ENCODE measurements around the gene EPDR1. TPM values are rescaled to one million over a fixed set of nuclear protein-coding genes. Genes with fewer than 3 reads are reported as not detected.

EPDR1 gene
- total RNA-seq, 1 experiment from 2014 or later = 24.6 TPM

- H3K4me1 ChIP-seq (ENCODE audit: insufficient read depth, low read length, poor library complexity, severe bottlenecking) = no peaks in the 10 kb centered on the region
- BruUV-seq (replicated peaks) = no TSS peak
- H3K9me3 ChIP-seq (ENCODE audit: low read depth, low read length, poor library complexity, severe bottlenecking) = no peaks in the 10 kb centered on the region
- H3K36me3 ChIP-seq (ENCODE audit: insufficient read depth, low read length, poor library complexity, severe bottlenecking) = no peaks in the 10 kb centered on the region
- no peak overlapping the region for H3K27ac ChIP-seq (ENCODE audit: low read depth, low read length, poor library complexity, severe bottlenecking)
- ChIA-PET POLR2A (ENCODE audit: low non-redundant PET) (no interaction called here), CTCF (no interaction called here)
- no peaks in the 10 kb centered on the region for H3K27me3 ChIP-seq (replicated peaks; ENCODE audit: insufficient read depth, low read depth, low read length, poor library complexity)
- H3K4me3 ChIP-seq (ENCODE audit: low read depth, low read length, poor library complexity, severe bottlenecking) = no peak overlapping the region
- TF ChIP-seq CTCF (conservative IDR thresholded peaks at IDR 0.05; ENCODE audit: low read depth, low read length) (no peak), EZH2 (IDR thresholded peaks at IDR 0.05; ENCODE audit: borderline replicate concordance, low read depth, low read length, poor library complexity, severe bottlenecking) (no peak)
- intact Hi-C loops (cut with micrococcal nuclease; ENCODE audit: unreplicated experiment) = no loop called here
- DNase-seq (ENCODE audit: low spot score) = no peak
Measured at GRCh38 chr7:37894671-37895070, 25.8 kb upstream of the EPDR1 start.

- Histone ChIP-seq H3K9me3 (ENCODE audit: low read depth, low read length, poor library complexity, severe bottlenecking) (no peaks in the 10 kb centered on the region), H3K4me1 (ENCODE audit: insufficient read depth, low read length, poor library complexity, severe bottlenecking) (no peaks in the 10 kb centered on the region), H3K27me3 (replicated peaks; ENCODE audit: insufficient read depth, low read depth, low read length, poor library complexity) (no peaks in the 10 kb centered on the region), H3K4me3 (ENCODE audit: low read depth, low read length, poor library complexity, severe bottlenecking) (no peak overlapping the region), H3K27ac (ENCODE audit: low read depth, low read length, poor library complexity, severe bottlenecking) (no peak overlapping the region), H3K36me3 (ENCODE audit: insufficient read depth, low read length, poor library complexity, severe bottlenecking) (no peaks in the 10 kb centered on the region)
- no peak for DNase-seq (ENCODE audit: low spot score)
- no peak for TF ChIP-seq EZH2 (IDR thresholded peaks at IDR 0.05; ENCODE audit: borderline replicate concordance, low read depth, low read length, poor library complexity, severe bottlenecking)
- TF ChIP-seq CTCF (conservative IDR thresholded peaks at IDR 0.05; ENCODE audit: low read depth, low read length) = no peak
- ChIA-PET CTCF (interaction anchor here (0.7 kb wide), 1 partner anchor 436 kb away, joined by 3 read pairs; no protein-coding TSS in a partner anchor), POLR2A (ENCODE audit: low non-redundant PET) (no interaction called here)
- intact Hi-C loops (cut with micrococcal nuclease; ENCODE audit: unreplicated experiment) = loop anchor here (2.0 to 5.0 kb wide), 5 partner anchors 138 to 469 kb away; no protein-coding TSS in a partner anchor
- no TSS peak for BruUV-seq (replicated peaks)
Measured at GRCh38 chr7:37899712-37900247, 20.7 kb upstream of the EPDR1 start.

GRCh38 chr7:37901236-37901827, 19.1 kb upstream of the EPDR1 start:
- H3K36me3 ChIP-seq (ENCODE audit: insufficient read depth, low read length, poor library complexity, severe bottlenecking) = no peaks in the 10 kb centered on the region
- H3K27me3 ChIP-seq (replicated peaks; ENCODE audit: insufficient read depth, low read depth, low read length, poor library complexity) = peaks cover 2% of the 10 kb centered on the region
- POLR2A ChIA-PET (ENCODE audit: low non-redundant PET) = interaction anchor here (0.7 kb wide), 1 partner anchor 314 kb away, joined by 7 read pairs; no protein-coding TSS in a partner anchor
- H3K27ac ChIP-seq (ENCODE audit: low read depth, low read length, poor library complexity, severe bottlenecking) = no peak overlapping the region
- peak; percentile 65 for DNase-seq (ENCODE audit: low spot score)
- no peaks in the 10 kb centered on the region for H3K4me1 ChIP-seq (ENCODE audit: insufficient read depth, low read length, poor library complexity, severe bottlenecking)
- TF ChIP-seq EZH2 (IDR thresholded peaks at IDR 0.05; ENCODE audit: borderline replicate concordance, low read depth, low read length, poor library complexity, severe bottlenecking) = no peak
- peak; percentile 73 for TF ChIP-seq CTCF (conservative IDR thresholded peaks at IDR 0.05; ENCODE audit: low read depth, low read length)
- intact Hi-C loops (cut with micrococcal nuclease; ENCODE audit: unreplicated experiment) = loop anchor here (2.0 to 5.0 kb wide), 5 partner anchors 136 to 467 kb away; no protein-coding TSS in a partner anchor
- no TSS peak for BruUV-seq (replicated peaks)
- H3K4me3 ChIP-seq (ENCODE audit: low read depth, low read length, poor library complexity, severe bottlenecking) = no peak overlapping the region
- CTCF ChIA-PET = interaction anchor here (0.5 to 2.4 kb wide), 13 partner anchors 11 to 467 kb away, joined by 3 to 9 read pairs (median 4); partner anchors contain the start of gene SFRP4
- no peaks in the 10 kb centered on the region for H3K9me3 ChIP-seq (ENCODE audit: low read depth, low read length, poor library complexity, severe bottlenecking)
